Breast epithelium (tissue), 4 donors: ENCODE data around the gene COX10. TPM values are rescaled to one million over a fixed set of nuclear protein-coding genes. Genes with fewer than 3 reads are reported as not detected.
A peak's percentile ranks its signal among the peaks of the same experiment; 100 is the strongest.
"Not testable (repeated sequence)": the region's sequence is repeated elsewhere in the genome, so short reads cannot be mapped to it uniquely, and the experiment has no call there.

ENCODE experiments used
- DNase-seq, 2 donors: peaks; one replicate each; pipeline ENCODE4 v3.0.0-alpha.2; 2019; ENCODE audit warnings: low spot score in 2 of 2
- H3K27ac ChIP-seq, 2 donors: fragments of 200-600 bp; sonication (generic) in 1 of 2; one replicate each; pipeline ENCODE4 v1.5.1; 2016 to 2019; ENCODE audit warnings: mild to moderate bottlenecking in 1 of 2
- H3K27me3 ChIP-seq, 2 donors: fragments of 200-600 bp; sonication (generic) in 1 of 2; one replicate each; pipeline versions ENCODE4 v1.5.1 to v1.6.0; 2017 to 2019; ENCODE audit warnings: control low read depth in 1 of 2, mild to moderate bottlenecking in 1 of 2
- H3K36me3 ChIP-seq: fragments of 200-600 bp; one replicate; pipeline ENCODE4 v1.5.1; 2019
- H3K4me1 ChIP-seq, 2 donors: fragments of 200-600 bp; sonication (generic); one replicate each; pipeline ENCODE4 v1.5.1; 2016 to 2019; ENCODE audit warnings: control low read depth in 1 of 2
- H3K4me3 ChIP-seq, 3 donors: fragments of 200-600 bp; sonication (generic); 1 replicate in 2 of 3; 2 replicates in 1 of 3; pipeline ENCODE4 v1.5.1; 2016 to 2019; ENCODE audit warnings: mild to moderate bottlenecking in 3 of 3, moderate library complexity in 2 of 3
- H3K9me3 ChIP-seq, 2 donors: fragments of 200-600 bp; sonication (generic) in 1 of 2; one replicate each; pipeline ENCODE4 v1.5.1; 2016 to 2019; ENCODE audit warnings: control low read depth in 1 of 2
- CTCF ChIP-seq, 3 donors: fragments of 450-650 bp; IDR thresholded peaks; one replicate each; pipeline ENCODE4 v1.5.1; 2016 to 2017; ENCODE audit warnings: antibody characterized with exemption in 3 of 3, mild to moderate bottlenecking in 3 of 3, moderate library complexity in 3 of 3
- POLR2A ChIP-seq: fragments of 450-650 bp; IDR thresholded peaks from one replicate; pipeline ENCODE4 v1.6.1; 2016; ENCODE audit warnings: antibody characterized with exemption, mild to moderate bottlenecking, moderate library complexity
- POLR2AphosphoS5 ChIP-seq, 3 donors: sonication (generic); formaldehyde crosslinking; IDR thresholded peaks; one replicate each; pipeline ENCODE4 v1.6.1; 2017; ENCODE audit warnings: antibody characterized with exemption in 3 of 3
- intact Hi-C: fragments of 100-400 bp; cut with DNase I; formaldehyde crosslinking; loops from one replicate; pipeline ENCODE4 v1.15.1; 2023; ENCODE audit warnings: low total_unique reads
- total RNA-seq, 3 donors: library from RNA; depleted of rRNA; stranded (reverse); fragments of >200 nt; gene quantifications; one replicate each; pipeline ENCODE4 v1.1.0, GENCODE V29; 2016

Gene COX10
- total RNA-seq = 10 to 100 TPM; 18.0 to 30.6 (median 18.2) TPM

DNA sequence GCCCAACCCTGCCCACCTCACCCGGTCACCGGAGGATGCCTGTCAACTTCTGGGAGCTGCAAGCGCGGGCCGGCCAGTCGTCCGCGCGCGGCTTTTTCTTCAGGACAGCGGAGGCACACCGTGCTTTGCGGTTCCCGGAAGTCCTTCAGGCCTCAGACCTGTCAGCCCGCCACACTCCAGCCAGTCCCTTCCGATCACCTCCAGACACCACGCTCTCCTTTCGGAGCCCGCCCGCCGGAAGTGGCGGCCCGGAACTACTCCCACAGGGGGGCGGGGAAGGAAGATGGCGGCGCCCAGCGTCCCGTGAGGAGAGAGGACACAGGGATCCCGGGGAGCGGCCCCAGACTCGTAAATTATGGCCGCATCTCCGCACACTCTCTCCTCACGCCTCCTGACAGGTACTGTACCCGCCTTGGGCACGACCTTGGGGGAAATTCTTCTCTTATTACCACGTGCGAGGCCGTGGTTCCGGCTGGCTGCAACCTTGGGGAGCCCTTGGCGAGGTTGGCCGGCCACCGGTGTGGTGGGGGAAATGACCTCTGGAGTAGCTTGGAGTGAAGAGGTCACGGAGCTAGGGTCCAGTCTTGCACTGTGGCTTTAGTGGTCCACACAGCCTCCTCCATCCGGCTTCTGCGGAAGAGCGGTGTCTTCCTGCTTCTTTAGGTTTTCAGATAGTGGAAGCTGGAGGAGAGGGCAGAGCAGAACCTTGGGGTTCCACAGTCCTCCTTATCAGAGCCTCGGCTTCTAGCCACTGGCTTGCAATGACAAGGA lies at the start of gene COX10:
Gene COX10 (plus strand): TSS at position 254 of the 771 bp plus-strand sequence. CDS start 102 bp downstream, at position 356.
- TF ChIP-seq POLR2AphosphoS5 (IDR thresholded peaks at IDR 0.05) = peak; percentile 76 to 92 (median 80)
- no peak for TF ChIP-seq CTCF (IDR thresholded peaks at IDR 0.05)
- TF ChIP-seq POLR2A = peak; percentile 59
- DNase-seq = peak; percentile 79 to 87
- H3K27ac ChIP-seq = peak within 1 kb of the TSS; percentile 79 to 82
- peaks cover 0 to 8% of the 10 kb centered on the region in 2 donors for H3K4me1 ChIP-seq
- intact Hi-C loops = no loop called here
- H3K36me3 ChIP-seq = no peaks in the 10 kb centered on the region
- H3K4me3 ChIP-seq = peak within 1 kb of the TSS; percentile 93 to 99 (median 95)
- H3K9me3 ChIP-seq = no peaks in the 10 kb centered on the region
- H3K27me3 ChIP-seq = no peaks in the 10 kb centered on the region

DNA sequence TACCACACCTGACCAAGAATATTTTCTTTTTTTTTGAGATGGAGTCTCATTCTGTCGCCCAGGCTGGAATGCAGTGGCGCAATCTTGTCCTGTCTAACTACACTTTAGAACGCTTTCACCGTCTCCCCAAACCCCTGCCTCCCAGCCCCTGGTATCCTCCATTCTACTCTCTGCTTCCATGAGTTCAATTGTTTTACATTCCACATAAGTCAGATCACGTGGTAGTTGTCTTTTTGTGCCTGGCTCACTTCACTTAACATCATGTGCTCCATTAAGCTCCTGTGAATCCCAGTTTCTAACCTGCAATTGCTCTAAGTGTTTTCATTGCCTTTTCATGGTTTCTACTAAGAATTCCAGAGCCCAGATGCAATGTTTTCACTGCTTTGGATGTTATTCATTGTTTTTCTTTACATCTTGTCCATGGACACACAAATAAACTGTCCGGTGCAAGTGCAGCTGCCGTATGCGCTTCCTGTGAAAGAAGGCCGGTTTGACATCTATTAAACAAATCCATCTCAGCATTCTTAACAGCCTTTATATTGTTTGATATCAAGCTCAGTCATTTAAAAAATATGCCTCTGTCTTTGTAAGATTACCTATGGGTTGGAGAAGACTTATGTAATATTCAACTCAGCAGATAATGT lies 47.5 kb upstream of the COX10 start:
- H3K4me3 ChIP-seq, intact Hi-C loops, H3K27ac ChIP-seq, H3K9me3 ChIP-seq, H3K36me3 ChIP-seq, DNase-seq, H3K27me3 ChIP-seq, H3K4me1 ChIP-seq: not testable (repeated sequence)

DNA sequence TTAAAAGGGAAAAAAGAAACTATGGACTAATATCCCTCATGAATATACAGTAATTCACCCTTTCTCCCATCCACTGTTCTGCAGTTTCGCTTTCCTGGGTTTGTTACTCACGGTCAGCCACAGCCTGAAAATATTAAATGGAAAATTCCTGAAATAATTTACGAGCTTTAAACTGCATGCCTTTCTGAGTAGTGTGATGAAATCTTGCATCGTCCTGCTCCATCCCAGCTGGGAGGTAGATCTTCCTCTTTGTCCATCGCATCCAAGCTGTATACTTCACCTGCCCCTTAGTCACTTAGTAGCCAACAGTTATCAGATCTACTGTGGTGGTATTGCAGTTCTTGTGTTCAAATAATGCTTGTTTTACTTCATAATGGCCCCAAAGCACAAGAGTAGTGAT lies 39.5 kb upstream of the COX10 start:
- intact Hi-C loops, H3K27ac ChIP-seq, H3K9me3 ChIP-seq, H3K36me3 ChIP-seq, H3K4me3 ChIP-seq, DNase-seq, H3K27me3 ChIP-seq, H3K4me1 ChIP-seq: not testable (repeated sequence)

GRCh38 chr17:14032234-14032633 lies 37.1 kb upstream of the COX10 start:
- Histone ChIP-seq H3K9me3 (no peaks in the 10 kb centered on the region), H3K27me3 (no peaks in the 10 kb centered on the region), H3K4me3 (no peak overlapping the region), H3K36me3 (no peaks in the 10 kb centered on the region), H3K4me1 (no peaks in the 10 kb centered on the region), H3K27ac (no peak overlapping the region)
- no peak for DNase-seq
- TF ChIP-seq CTCF (IDR thresholded peaks at IDR 0.05) (no peak), POLR2AphosphoS5 (IDR thresholded peaks at IDR 0.05) (no peak), POLR2A (no peak)
- intact Hi-C loops = no loop called here

DNA sequence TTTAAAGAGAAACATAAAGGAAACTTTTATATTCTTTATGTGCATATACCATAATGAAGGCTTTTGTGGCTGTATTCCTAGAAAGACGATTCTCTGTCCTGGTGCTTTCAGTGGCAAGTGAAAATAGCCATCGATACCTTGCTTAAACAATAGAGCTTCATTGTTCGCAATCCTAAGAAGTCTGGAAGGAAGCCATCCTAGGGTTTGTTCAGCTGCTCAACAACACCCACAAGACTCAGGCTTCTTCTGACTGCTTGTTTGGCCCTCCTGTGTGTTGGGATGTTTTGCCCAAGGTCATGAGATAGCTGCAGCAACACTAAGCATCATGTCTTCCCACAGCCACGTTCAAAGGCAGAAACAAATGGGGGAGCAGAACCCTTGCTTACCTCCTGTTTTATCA lies 36.1 kb upstream of the COX10 start:
- DNase-seq = no peak
- intact Hi-C loops = no loop called here
- Histone ChIP-seq H3K4me1 (no peaks in the 10 kb centered on the region), H3K27ac (no peak overlapping the region), H3K27me3 (no peaks in the 10 kb centered on the region), H3K9me3 (no peaks in the 10 kb centered on the region), H3K4me3 (no peak overlapping the region), H3K36me3 (no peaks in the 10 kb centered on the region)
- TF ChIP-seq CTCF (IDR thresholded peaks at IDR 0.05) (no peak), POLR2A (no peak), POLR2AphosphoS5 (IDR thresholded peaks at IDR 0.05) (no peak)

DNA sequence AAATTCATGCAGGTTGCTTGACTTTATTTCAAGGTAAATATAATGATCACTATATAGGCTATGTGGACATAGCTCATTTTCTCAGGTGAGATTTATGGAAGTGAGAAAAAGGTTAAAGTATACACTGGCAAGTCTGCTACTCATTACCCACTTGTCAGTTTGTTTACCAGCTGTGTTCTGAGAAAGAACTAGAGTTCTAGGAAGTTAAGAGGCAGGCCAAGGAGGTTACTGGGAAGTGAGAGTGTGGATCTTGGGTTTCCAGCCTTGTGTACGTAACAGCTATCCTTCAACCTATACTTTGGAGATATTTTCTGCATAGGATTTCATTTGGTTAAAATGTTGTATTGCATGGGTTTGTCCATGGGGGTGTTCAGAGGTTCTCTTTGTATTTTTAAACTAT lies 31.9 kb upstream of the COX10 start:
- no peak overlapping the region for H3K27ac ChIP-seq
- H3K4me1 ChIP-seq = no peaks in the 10 kb centered on the region
- no peaks in the 10 kb centered on the region for H3K36me3 ChIP-seq
- DNase-seq = no peak
- no peaks in the 10 kb centered on the region for H3K27me3 ChIP-seq
- intact Hi-C loops = no loop called here
- no peaks in the 10 kb centered on the region for H3K9me3 ChIP-seq
- no peak overlapping the region for H3K4me3 ChIP-seq
- no peak for TF ChIP-seq POLR2AphosphoS5 (IDR thresholded peaks at IDR 0.05)
- no peak for TF ChIP-seq POLR2A
- TF ChIP-seq CTCF (IDR thresholded peaks at IDR 0.05) = no peak
